Measurements from ENCODE around the gene BOLL. TPM values are rescaled to one million over a fixed set of nuclear protein-coding genes. Genes with fewer than 3 reads are reported as not detected.
"Not testable (repeated sequence)": the region's sequence is repeated elsewhere in the genome, so short reads cannot be mapped to it uniquely, and the experiment has no call there.

The BOLL gene, protein sequence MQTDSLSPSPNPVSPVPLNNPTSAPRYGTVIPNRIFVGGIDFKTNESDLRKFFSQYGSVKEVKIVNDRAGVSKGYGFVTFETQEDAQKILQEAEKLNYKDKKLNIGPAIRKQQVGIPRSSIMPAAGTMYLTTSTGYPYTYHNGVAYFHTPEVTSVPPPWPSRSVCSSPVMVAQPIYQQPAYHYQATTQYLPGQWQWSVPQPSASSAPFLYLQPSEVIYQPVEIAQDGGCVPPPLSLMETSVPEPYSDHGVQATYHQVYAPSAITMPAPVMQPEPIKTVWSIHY
- not detected in 2 replicates for total RNA-seq (2014; rRNA removed; shearing (Covaris generic); ENCODE audit: low replicate concordance)

DNA sequence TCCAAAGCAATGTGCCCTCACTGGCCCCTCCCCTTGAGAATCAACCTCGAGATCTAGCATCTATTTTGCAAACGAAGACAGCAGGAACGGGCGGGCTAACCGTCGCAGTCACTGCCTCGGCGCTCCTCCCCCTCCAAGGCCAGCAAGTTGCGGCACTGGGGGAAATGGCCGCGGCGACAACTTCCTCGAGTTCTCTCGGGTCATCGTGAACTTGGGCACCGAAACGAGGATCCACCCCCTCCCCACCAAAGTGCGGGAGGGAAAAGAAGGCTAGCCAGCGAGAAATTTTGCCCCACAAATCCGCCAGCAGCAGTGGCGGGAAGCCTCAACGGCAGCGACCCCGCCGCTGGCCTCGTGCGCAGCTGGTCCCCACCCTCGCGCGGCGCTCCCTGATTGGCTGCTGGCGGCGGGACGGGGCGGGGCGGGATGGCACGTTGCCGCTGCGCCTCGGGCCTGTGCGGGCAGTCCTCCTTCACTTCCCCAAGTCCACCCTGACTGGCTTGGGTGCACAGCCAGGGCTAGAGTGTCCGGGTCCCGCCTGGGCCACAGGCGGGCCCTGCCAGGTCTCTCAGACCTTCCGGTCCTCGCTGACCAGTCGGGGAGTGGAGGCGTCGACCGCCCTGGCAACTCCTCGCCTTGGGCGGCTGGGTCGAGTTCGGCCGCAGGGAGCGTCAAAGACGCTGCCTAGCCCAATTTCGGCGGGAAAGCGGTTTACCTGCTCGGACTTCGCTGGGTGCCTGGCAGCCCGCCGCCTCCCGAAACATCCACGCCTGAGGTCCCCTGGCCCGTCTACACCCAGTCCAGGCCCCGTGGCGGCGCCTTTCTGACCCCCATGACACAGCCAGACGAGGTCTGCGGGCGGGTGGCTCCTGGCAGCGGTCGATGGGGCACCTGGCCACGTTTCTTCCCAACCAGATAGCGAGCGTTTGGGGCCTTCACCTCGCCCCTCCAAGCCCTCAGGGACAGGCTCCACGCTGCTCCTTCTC is at the start of gene BOLL:
TSS of gene BOLL (minus strand) at position 364 of the 986 bp plus-strand sequence. CDS start 3,469 bp downstream, outside the sequence.
- Histone ChIP-seq H3K79me2 (ENCODE audit: low read length) (no peaks in the 10 kb centered on the region), H2AFZ (ENCODE audit: low read length) (no peak within 1 kb of the TSS), H3K27me3 (ENCODE audit: low read length) (no peaks in the 10 kb centered on the region), H4K20me1 (ENCODE audit: insufficient read depth, low read depth, low read length) (no peaks in the 10 kb centered on the region), H3K9me2 (replicated peaks; ENCODE audit: insufficient read depth, low read length) (no peaks in the 10 kb centered on the region), H3K4me2 (ENCODE audit: low read depth, low read length, poor library complexity, severe bottlenecking) (no peak within 1 kb of the TSS), H3K9ac (ENCODE audit: low read length) (no peak within 1 kb of the TSS), H3K36me3 (ENCODE audit: insufficient read depth, low read length) (no peaks in the 10 kb centered on the region), H3K9me3 (ENCODE audit: low read length) (no peaks in the 10 kb centered on the region), H3K27ac (ENCODE audit: low read length) (no peak within 1 kb of the TSS), H3K4me1 (ENCODE audit: low read length) (no peaks in the 10 kb centered on the region), H3K4me3 (ENCODE audit: low read length) (no peak within 1 kb of the TSS)
- DNase-seq: no peak

DNA sequence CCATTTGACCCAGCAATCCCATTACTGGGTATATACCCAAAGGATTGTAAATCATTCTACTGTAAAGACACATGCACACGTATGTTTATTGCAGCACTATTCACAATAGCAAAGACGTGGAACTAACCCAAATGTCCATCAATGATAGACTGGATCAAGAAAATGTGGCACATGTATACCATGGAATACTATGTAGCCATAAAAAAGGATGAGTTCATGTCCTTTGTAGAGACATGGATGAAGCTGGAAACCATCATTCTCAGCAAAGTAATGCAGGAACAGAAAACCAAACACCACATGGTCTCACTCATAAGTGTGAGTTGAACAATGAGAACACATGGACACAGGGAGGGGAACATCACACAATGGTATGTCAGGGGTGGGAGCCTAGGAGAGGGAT is 49.7 kb upstream of the BOLL start:
- H3K36me3 ChIP-seq (ENCODE audit: insufficient read depth, low read length); DNase-seq; H4K20me1 ChIP-seq (ENCODE audit: insufficient read depth, low read depth, low read length); H2AFZ ChIP-seq (ENCODE audit: low read length); H3K79me2 ChIP-seq (ENCODE audit: low read length); H3K9ac ChIP-seq (ENCODE audit: low read length); H3K4me2 ChIP-seq (ENCODE audit: low read depth, low read length, poor library complexity, severe bottlenecking); H3K4me3 ChIP-seq (ENCODE audit: low read length); H3K9me2 ChIP-seq (replicated peaks; ENCODE audit: insufficient read depth, low read length); H3K27me3 ChIP-seq (ENCODE audit: low read length); H3K4me1 ChIP-seq (ENCODE audit: low read length); H3K27ac ChIP-seq (ENCODE audit: low read length); H3K9me3 ChIP-seq (ENCODE audit: low read length): not testable (repeated sequence)

DNA sequence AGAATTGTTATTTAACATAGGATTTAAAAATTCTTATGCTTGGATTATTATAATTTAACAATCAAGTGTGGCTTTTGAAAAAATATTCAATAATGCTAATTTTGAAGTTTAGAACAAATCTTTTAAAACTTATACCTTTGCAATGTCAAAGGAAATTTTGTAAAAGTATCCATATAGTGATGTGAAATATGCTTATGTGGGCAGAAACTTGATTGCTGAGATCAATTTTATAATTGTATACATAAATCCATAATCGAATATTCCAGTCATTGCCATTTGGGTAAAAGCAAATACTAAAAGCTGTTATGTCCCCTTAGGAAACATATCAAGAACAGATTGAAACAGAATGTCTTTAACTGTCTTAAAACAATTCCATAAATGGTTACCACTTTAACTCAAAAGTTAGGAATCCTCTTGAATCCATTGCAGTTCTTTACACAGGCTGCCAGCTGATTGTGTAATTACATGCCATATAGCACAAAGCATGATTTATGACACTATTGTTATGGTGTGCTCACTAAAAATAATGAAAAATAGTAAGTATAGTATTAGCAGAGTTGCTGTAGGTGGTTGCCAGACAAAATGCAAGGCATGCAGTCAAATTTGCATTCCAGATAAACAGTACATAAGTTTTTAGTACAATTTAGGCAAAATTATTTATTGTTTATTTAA is 43.5 kb upstream of the BOLL start:
- DNase-seq: no peak
- H4K20me1 ChIP-seq (ENCODE audit: insufficient read depth, low read depth, low read length): no peaks in the 10 kb centered on the region
- no peaks in the 10 kb centered on the region for H3K36me3 ChIP-seq (ENCODE audit: insufficient read depth, low read length)
- no peak overlapping the region for H3K4me3 ChIP-seq (ENCODE audit: low read length)
- H3K27ac ChIP-seq (ENCODE audit: low read length): no peak overlapping the region
- no peak overlapping the region for H2AFZ ChIP-seq (ENCODE audit: low read length)
- H3K27me3 ChIP-seq (ENCODE audit: low read length): no peaks in the 10 kb centered on the region
- H3K4me1 ChIP-seq (ENCODE audit: low read length): no peaks in the 10 kb centered on the region
- no peak overlapping the region for H3K4me2 ChIP-seq (ENCODE audit: low read depth, low read length, poor library complexity, severe bottlenecking)
- H3K9me2 ChIP-seq (replicated peaks; ENCODE audit: insufficient read depth, low read length): no peaks in the 10 kb centered on the region
- H3K9ac ChIP-seq (ENCODE audit: low read length): no peak overlapping the region
- H3K79me2 ChIP-seq (ENCODE audit: low read length): no peaks in the 10 kb centered on the region
- H3K9me3 ChIP-seq (ENCODE audit: low read length): no peaks in the 10 kb centered on the region

DNA sequence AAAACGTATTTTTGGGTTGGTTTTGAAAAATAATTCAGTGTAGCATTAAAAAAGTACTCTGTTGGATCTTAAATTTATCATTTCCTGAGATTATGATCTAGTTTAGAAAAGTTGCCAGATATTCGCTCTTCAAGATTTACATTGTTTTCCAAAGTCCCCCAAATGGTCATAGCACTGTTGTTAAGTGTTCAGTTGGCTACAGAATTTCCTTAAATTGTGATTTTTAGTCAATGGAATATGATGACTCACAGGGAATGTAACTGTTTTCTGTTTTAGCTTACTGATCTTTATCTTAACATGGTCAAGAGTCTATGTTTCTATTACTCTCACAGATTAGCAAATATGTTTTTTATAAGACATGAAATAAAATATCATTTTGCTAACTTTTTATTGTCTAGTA is 42.5 kb upstream of the BOLL start:
- Histone ChIP-seq H3K4me1 (ENCODE audit: low read length) (no peaks in the 10 kb centered on the region), H3K27me3 (ENCODE audit: low read length) (no peaks in the 10 kb centered on the region), H3K27ac (ENCODE audit: low read length) (no peak overlapping the region), H3K4me3 (ENCODE audit: low read length) (no peak overlapping the region), H2AFZ (ENCODE audit: low read length) (no peak overlapping the region), H3K9me3 (ENCODE audit: low read length) (no peaks in the 10 kb centered on the region), H3K9ac (ENCODE audit: low read length) (no peak overlapping the region), H3K4me2 (ENCODE audit: low read depth, low read length, poor library complexity, severe bottlenecking) (no peak overlapping the region), H3K9me2 (replicated peaks; ENCODE audit: insufficient read depth, low read length) (no peaks in the 10 kb centered on the region), H3K36me3 (ENCODE audit: insufficient read depth, low read length) (no peaks in the 10 kb centered on the region), H3K79me2 (ENCODE audit: low read length) (no peaks in the 10 kb centered on the region), H4K20me1 (ENCODE audit: insufficient read depth, low read depth, low read length) (no peaks in the 10 kb centered on the region)
- no peak for DNase-seq

DNA sequence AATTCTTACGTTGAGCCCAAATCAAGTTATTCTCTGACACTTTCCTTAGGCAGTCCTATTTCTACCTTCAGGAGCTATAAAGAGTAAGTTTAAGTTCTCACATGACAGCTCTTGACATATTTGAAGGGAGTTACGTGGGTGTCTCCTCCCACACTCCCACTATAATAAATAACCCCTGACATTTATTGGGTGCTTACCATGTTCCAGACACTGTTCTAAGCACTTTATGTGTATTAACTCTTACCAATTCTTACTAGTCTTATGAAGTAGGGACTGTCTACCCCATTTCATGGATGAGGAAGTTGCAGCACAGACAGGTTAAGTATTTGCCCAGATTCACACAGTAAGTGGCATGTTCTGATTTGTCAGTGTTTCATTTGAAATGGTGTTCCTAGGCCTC is 37.2 kb upstream of the BOLL start:
- DNase-seq: no peak
- Histone ChIP-seq H3K9me3 (ENCODE audit: low read length) (no peaks in the 10 kb centered on the region), H3K9me2 (replicated peaks; ENCODE audit: insufficient read depth, low read length) (no peaks in the 10 kb centered on the region), H3K4me3 (ENCODE audit: low read length) (no peak overlapping the region), H4K20me1 (ENCODE audit: insufficient read depth, low read depth, low read length) (no peaks in the 10 kb centered on the region), H3K36me3 (ENCODE audit: insufficient read depth, low read length) (no peaks in the 10 kb centered on the region), H3K9ac (ENCODE audit: low read length) (no peak overlapping the region), H3K4me1 (ENCODE audit: low read length) (no peaks in the 10 kb centered on the region), H3K27me3 (ENCODE audit: low read length) (no peaks in the 10 kb centered on the region), H2AFZ (ENCODE audit: low read length) (no peak overlapping the region), H3K27ac (ENCODE audit: low read length) (no peak overlapping the region), H3K79me2 (ENCODE audit: low read length) (no peaks in the 10 kb centered on the region), H3K4me2 (ENCODE audit: low read depth, low read length, poor library complexity, severe bottlenecking) (no peak overlapping the region)

DNA sequence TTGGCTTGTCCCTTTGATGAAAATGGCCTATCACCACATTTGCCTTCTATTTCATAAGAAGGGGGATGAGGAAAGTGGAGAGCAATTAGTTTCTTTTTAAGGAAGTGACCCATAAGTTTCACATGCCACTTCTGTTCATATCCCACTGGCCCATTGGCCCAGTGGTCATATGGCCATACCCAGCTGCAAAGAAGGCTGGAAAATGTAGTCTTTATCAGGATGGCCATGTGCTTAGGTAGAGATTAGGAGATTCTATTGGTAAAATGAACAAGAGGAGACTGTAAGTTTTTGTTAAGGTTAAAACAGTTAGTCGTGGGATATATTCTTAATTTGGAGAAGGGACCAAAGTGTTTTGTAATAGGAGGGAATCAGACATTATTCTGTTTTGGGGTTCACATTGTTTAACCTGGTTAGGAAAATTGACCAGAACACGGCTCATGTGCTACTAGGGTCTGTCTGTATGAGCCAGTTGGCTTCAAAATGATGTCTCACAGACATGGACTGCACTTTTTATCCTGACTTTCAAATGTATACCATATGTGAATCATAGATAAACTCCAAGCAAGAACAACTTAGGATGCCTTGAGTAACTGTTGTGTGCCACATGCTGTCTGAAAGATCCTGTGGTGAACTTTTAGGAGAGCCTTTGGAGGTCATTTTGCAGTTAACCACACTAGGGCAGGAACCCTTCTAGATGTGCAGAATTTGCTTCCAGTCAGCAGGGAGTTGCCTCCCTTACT is 36.6 kb upstream of the BOLL start:
- no peaks in the 10 kb centered on the region for H3K79me2 ChIP-seq (ENCODE audit: low read length)

DNA sequence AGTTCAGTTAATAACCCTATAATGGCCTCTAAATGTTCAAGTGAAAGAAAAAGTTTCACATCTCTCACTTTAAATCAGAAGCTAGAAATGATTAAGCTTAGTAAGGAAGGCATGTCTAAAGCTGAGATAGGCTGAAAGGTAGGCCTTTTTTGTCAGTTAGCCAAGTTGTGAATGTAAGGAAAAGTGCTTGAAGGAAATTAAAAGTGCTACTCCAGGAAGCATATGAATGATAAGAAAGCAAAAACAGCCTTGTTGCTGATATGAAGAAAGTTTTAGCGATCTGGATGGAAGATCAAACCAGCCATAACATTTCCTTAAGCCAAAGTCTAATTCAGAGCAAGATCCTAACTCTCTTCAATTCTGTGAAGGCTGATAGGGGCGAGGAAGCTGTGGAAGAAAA is 29.4 kb upstream of the BOLL start:
- Histone ChIP-seq H3K9me3 (ENCODE audit: low read length) (no peaks in the 10 kb centered on the region), H3K9me2 (replicated peaks; ENCODE audit: insufficient read depth, low read length) (no peaks in the 10 kb centered on the region), H3K9ac (ENCODE audit: low read length) (no peak overlapping the region), H3K27me3 (ENCODE audit: low read length) (no peaks in the 10 kb centered on the region), H2AFZ (ENCODE audit: low read length) (no peak overlapping the region), H3K4me1 (ENCODE audit: low read length) (no peaks in the 10 kb centered on the region), H3K4me3 (ENCODE audit: low read length) (no peak overlapping the region), H3K36me3 (ENCODE audit: insufficient read depth, low read length) (no peaks in the 10 kb centered on the region), H3K79me2 (ENCODE audit: low read length) (no peaks in the 10 kb centered on the region), H4K20me1 (ENCODE audit: insufficient read depth, low read depth, low read length) (no peaks in the 10 kb centered on the region), H3K4me2 (ENCODE audit: low read depth, low read length, poor library complexity, severe bottlenecking) (no peak overlapping the region), H3K27ac (ENCODE audit: low read length) (no peak overlapping the region)
- DNase-seq: no peak

More for the DNA sequence above, 36.6 kb upstream of the BOLL start:
- H3K9ac ChIP-seq (ENCODE audit: low read length): no peak overlapping the region
- no peaks in the 10 kb centered on the region for H4K20me1 ChIP-seq (ENCODE audit: insufficient read depth, low read depth, low read length)
- no peaks in the 10 kb centered on the region for H3K27me3 ChIP-seq (ENCODE audit: low read length)
- H3K4me2 ChIP-seq (ENCODE audit: low read depth, low read length, poor library complexity, severe bottlenecking): no peak overlapping the region
- DNase-seq: no peak
- no peaks in the 10 kb centered on the region for H3K9me3 ChIP-seq (ENCODE audit: low read length)
- H3K4me1 ChIP-seq (ENCODE audit: low read length): no peaks in the 10 kb centered on the region
- H2AFZ ChIP-seq (ENCODE audit: low read length): no peak overlapping the region
- no peaks in the 10 kb centered on the region for H3K36me3 ChIP-seq (ENCODE audit: insufficient read depth, low read length)
- H3K4me3 ChIP-seq (ENCODE audit: low read length): no peak overlapping the region
- no peaks in the 10 kb centered on the region for H3K9me2 ChIP-seq (replicated peaks; ENCODE audit: insufficient read depth, low read length)
- no peak overlapping the region for H3K27ac ChIP-seq (ENCODE audit: low read length)
